ENCODE measurements around the gene KIF25. TPM values are rescaled to one million over a fixed set of nuclear protein-coding genes. Genes with fewer than 3 reads are reported as not detected.

KIF25 gene
- polyA plus RNA-seq, 2 of the 4 experiments (the other 2 are of a cell fraction): 0.06 to 0.13 TPM

DNA sequence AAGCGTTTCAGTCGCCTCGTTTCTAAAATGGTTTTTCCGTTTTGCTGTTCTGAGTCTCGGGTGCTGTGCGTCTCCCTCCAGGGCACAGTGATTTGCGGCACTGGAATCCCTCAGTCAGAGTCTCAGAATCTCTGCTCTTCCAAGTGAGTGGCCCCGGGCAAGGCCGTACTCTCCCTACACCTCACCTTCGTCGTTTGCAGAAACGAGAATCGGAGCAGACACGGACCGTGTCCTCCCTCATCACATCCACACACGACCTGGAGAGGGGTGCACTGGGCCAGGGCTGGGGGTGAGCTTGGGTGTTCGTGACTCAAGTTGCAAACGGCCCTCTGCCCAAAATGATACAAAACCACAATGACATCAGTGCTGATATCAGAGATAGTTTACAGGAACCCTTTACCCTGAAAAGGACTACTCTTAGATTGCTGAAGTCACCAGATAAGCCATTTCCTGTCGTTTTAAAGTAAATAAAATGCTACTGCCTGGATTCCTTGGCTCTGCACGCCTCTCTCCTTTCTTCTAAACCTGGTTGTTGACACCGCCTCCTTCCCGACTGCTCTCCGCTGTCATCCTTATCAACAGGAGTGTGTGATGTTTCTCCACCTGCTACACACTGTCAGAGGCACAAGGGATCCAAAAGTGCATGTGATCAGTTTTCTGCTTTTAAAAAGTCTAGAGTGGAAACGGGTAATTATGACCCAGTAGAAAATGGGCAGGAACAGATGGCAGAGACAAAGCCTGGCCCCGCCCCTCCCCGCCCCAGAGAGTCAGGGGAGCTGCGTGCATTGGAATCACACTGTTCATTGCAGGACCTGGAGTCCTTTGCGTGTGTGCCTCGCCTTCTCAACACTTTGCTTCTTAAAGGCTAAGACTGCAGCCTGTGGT, 38.4 kb downstream of the KIF25 start:
- ChIA-PET CTCF (no interaction called here), POLR2A (interaction anchor here (0.6 to 0.7 kb wide), 2 partner anchors 28 to 65 kb away, joined by 3 to 4 read pairs; no protein-coding TSS in a partner anchor)
- Histone ChIP-seq H3K4me2 (peak overlapping the region; percentile 88), H3K4me3 (peak overlapping the region; percentile 53), H3K27ac (peak overlapping the region; percentile 57 to 83; a peak in 5 of 6 replicates), H3K4me1 (peaks cover 4% of the 10 kb centered on the region; the same call in 1 of the 3 replicates), H3K9me3 (peaks cover 10% of the 10 kb centered on the region; the same call in 2 of the 3 replicates)
- peak; percentile 21 for DNase-seq (ENCODE audit: low read depth in 1 of 2, low spot score in 1 of 2)
- WGBS (ENCODE audit: missing lambda C conversion rate): 18% methylated on average over 16 of the region's 29 CpGs
- FAIRE-seq: no peak
- TF ChIP-seq KDM1A (IDR thresholded peaks at IDR 0.05; ENCODE audit: low read depth) (no peak), MAZ (IDR thresholded peaks at IDR 0.05; ENCODE audit: borderline replicate concordance, low read depth, low read length) (no peak), JUN (IDR thresholded peaks at IDR 0.05) (no peak), ZNF302 (CRISPR knock-in tag; IDR thresholded peaks at IDR 0.05) (no peak), CEBPB (IDR thresholded peaks at IDR 0.05) (no peak), RAD21 (conservative IDR thresholded peaks at IDR 0.05 in 1 of 2, IDR thresholded peaks at IDR 0.05 in 1 of 2) (no peak)
- peak; percentile 75 to 77 for ATAC-seq

DNA sequence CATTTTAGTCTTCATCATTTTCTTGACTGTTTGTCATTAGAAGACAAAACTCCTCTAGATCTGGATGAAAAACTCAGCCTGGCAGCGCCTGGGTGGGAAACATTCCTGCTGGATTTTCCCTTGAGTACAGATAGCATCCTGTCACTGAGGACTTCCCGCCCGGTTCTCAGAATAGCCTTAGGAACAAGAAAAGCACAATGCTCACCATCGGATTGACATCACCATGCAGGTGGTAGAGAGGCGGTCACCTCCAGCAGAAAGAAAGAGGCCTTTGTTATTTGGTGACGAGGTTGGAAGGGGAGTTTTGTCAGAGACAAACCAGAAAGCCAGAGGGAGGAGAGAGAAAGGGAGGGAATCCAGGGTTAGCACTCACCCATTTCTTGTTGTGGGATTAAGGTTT, 39.8 kb downstream of the KIF25 start:
- DNase-seq (ENCODE audit: low read depth in 1 of 2, low spot score in 1 of 2) (no peak), ATAC-seq (no peak), FAIRE-seq (no peak)
- Histone ChIP-seq H3K27ac (no peak overlapping the region), H3K4me1 (peaks cover 4% of the 10 kb centered on the region; the same call in 1 of the 3 replicates), H3K9me3 (peaks cover 10% of the 10 kb centered on the region; the same call in 2 of the 3 replicates), H3K4me3 (no peak overlapping the region), H3K4me2 (no peak overlapping the region)
- TF ChIP-seq EHF (CRISPR knock-in tag; IDR thresholded peaks at IDR 0.05) (no peak), CHD2 (IDR thresholded peaks at IDR 0.05; ENCODE audit: low read length, partially characterized antibody) (no peak), ZFP36 (IDR thresholded peaks at IDR 0.05; ENCODE audit: borderline replicate concordance, partially characterized antibody) (no peak), HDAC2 (IDR thresholded peaks at IDR 0.05) (no peak), CEBPB (IDR thresholded peaks at IDR 0.05) (no peak)
- TF ChIP-seq, protein P1, sequence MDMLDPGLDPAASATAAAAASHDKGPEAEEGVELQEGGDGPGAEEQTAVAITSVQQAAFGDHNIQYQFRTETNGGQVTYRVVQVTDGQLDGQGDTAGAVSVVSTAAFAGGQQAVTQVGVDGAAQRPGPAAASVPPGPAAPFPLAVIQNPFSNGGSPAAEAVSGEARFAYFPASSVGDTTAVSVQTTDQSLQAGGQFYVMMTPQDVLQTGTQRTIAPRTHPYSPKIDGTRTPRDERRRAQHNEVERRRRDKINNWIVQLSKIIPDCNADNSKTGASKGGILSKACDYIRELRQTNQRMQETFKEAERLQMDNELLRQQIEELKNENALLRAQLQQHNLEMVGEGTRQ (IDR thresholded peaks at IDR 0.05): no peak
- POLR2A ChIA-PET: no interaction called here
- 93% methylated on average over 6 of the region's 6 CpGs for WGBS (ENCODE audit: missing lambda C conversion rate)
- CTCF ChIA-PET: no interaction called here

DNA sequence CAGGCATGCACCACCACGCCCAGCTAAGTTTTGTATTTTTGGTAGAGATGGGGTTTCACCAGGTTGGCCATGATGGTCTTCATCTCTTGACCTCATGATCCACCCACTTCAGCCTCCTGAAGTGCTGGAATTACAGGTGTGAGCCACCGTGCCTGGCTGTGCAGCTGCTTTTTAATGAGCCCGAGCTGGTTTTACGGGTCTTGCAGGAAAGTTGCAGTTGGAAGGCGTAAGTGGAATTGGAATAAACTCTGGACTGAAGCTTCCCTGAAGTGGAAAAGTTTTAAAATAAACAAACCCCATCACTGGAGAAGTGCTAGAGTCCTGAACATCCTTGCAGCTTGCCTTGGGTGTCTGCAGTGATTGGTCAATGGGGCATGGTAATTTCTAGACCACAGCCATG, 40.4 kb downstream of the KIF25 start:
- Histone ChIP-seq H3K4me3 (no peak overlapping the region), H3K4me1 (peaks cover 4% of the 10 kb centered on the region; the same call in 1 of the 3 replicates), H3K9me3 (peaks cover 10% of the 10 kb centered on the region; the same call in 2 of the 3 replicates), H3K4me2 (no peak overlapping the region), H3K27ac (no peak overlapping the region)
- no peak for FAIRE-seq
- TF ChIP-seq ZFP36 (IDR thresholded peaks at IDR 0.05; ENCODE audit: borderline replicate concordance, partially characterized antibody) (no peak), RCOR1 (IDR thresholded peaks at IDR 0.05; ENCODE audit: low read depth, low read length) (no peak), TFCP2L1 (CRISPR knock-in tag; IDR thresholded peaks at IDR 0.05) (no peak), JUNB (IDR thresholded peaks at IDR 0.05) (no peak), ZSCAN20 (CRISPR knock-in tag; IDR thresholded peaks at IDR 0.05) (no peak), HEYL (CRISPR knock-in tag; IDR thresholded peaks at IDR 0.05) (no peak), MYC (IDR thresholded peaks at IDR 0.05; ENCODE audit: borderline replicate concordance, low read length) (no peak), CHD2 (IDR thresholded peaks at IDR 0.05; ENCODE audit: low read length, partially characterized antibody) (no peak), JUN (IDR thresholded peaks at IDR 0.05) (no peak), SREBF2 (IDR thresholded peaks at IDR 0.05) (no peak), PBX3 (IDR thresholded peaks at IDR 0.05) (no peak), RAD21 (conservative IDR thresholded peaks at IDR 0.05 in 1 of 2, IDR thresholded peaks at IDR 0.05 in 1 of 2) (no peak), CBX2 (IDR thresholded peaks at IDR 0.05; ENCODE audit: borderline replicate concordance, low read depth) (no peak), KDM5A (IDR thresholded peaks at IDR 0.05) (no peak)
- TF ChIP-seq, protein P2, sequence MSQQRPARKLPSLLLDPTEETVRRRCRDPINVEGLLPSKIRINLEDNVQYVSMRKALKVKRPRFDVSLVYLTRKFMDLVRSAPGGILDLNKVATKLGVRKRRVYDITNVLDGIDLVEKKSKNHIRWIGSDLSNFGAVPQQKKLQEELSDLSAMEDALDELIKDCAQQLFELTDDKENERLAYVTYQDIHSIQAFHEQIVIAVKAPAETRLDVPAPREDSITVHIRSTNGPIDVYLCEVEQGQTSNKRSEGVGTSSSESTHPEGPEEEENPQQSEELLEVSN (IDR thresholded peaks at IDR 0.05; ENCODE audit: borderline replicate concordance, low read depth): no peak
- ChIA-PET CTCF (no interaction called here), POLR2A (no interaction called here)
- DNase-seq (ENCODE audit: low read depth in 1 of 2, low spot score in 1 of 2): no peak
- no peak for ATAC-seq
- WGBS (ENCODE audit: missing lambda C conversion rate): 74% methylated on average over 5 of the region's 5 CpGs

Data from A549 (cell line).